SK-N-SH treated with all-trans-retinoic acid at 6 μM for 48 hours (cell line): ENCODE measurements around the gene ATP8A1.

Experiments used
- ATAC-seq: fragments of 200-7000 bp; cut with Tn5 transposase; 3 replicates; pipeline ENCODE4 v1.9.1; 2020; ENCODE audit warnings: mild to moderate bottlenecking, moderate library complexity
- ARNTL ChIP-seq: fragments of 450-650 bp; formaldehyde crosslinking; IDR thresholded peaks from 2 replicates; pipeline ENCODE4 v1.5.0; 2020; ENCODE audit warnings: low read depth, mild to moderate bottlenecking, moderate library complexity, borderline replicate concordance
- CREB5 ChIP-seq: fragments of 250-450 bp; sonication (Bioruptor Pico); IDR thresholded peaks from 2 replicates; pipeline ENCODE4 v1.5.1; 2020; ENCODE audit warnings: low read depth, mild to moderate bottlenecking, moderate library complexity
- CSDC2 ChIP-seq: fragments of 250-450 bp; sonication (Bioruptor Pico); IDR thresholded peaks from 2 replicates; pipeline ENCODE4 v1.5.0; 2020; ENCODE audit warnings: mild to moderate bottlenecking, moderate library complexity
- CSRNP3 ChIP-seq: fragments of 250-450 bp; sonication (Bioruptor Pico); IDR thresholded peaks from 2 replicates; pipeline ENCODE4 v1.5.1; 2021; ENCODE audit warnings: mild to moderate bottlenecking, moderate library complexity
- ESRRG ChIP-seq: fragments of 250-450 bp; sonication (Bioruptor Pico); IDR thresholded peaks from 2 replicates; pipeline ENCODE4 v1.6.1; 2021; ENCODE audit warnings: mild to moderate bottlenecking
- GLIS3 ChIP-seq: fragments of 250-450 bp; sonication (Bioruptor Pico); IDR thresholded peaks from 2 replicates; pipeline ENCODE4 v1.5.0; 2020; ENCODE audit warnings: mild to moderate bottlenecking, moderate library complexity
- ISL1 ChIP-seq: fragments of 250-450 bp; sonication (Bioruptor Pico); IDR thresholded peaks from 2 replicates; pipeline ENCODE4 v2.1.2; 2022; ENCODE audit warnings: mild to moderate bottlenecking, moderate library complexity
- OSR1 ChIP-seq: fragments of 250-450 bp; sonication (Bioruptor Pico); IDR thresholded peaks from 2 replicates; pipeline ENCODE4 v1.8.0; 2022; ENCODE audit warnings: moderate library complexity, mild to moderate bottlenecking, inconsistent platforms
- PATZ1 ChIP-seq: fragments of 250-450 bp; sonication (Bioruptor Pico); IDR thresholded peaks from 2 replicates; pipeline ENCODE4 v1.8.0; 2020; ENCODE audit warnings: mild to moderate bottlenecking, moderate library complexity, borderline replicate concordance
- POU6F1 ChIP-seq: fragments of 250-450 bp; sonication (Bioruptor Pico); IDR thresholded peaks from 2 replicates; pipeline ENCODE4 v1.8.0; 2021; ENCODE audit warnings: low read depth, mild to moderate bottlenecking, moderate library complexity, borderline replicate concordance
- PPARA ChIP-seq: fragments of 250-450 bp; sonication (Bioruptor Pico); IDR thresholded peaks from 2 replicates; pipeline ENCODE4 v1.5.0; 2020; ENCODE audit warnings: mild to moderate bottlenecking, borderline replicate concordance
- SNAI2 ChIP-seq: fragments of 250-450 bp; sonication (Bioruptor Pico); IDR thresholded peaks from 2 replicates; pipeline ENCODE4 v1.5.0; 2020; ENCODE audit warnings: mild to moderate bottlenecking, moderate library complexity
- TOX ChIP-seq: fragments of 250-450 bp; sonication (Bioruptor Pico); IDR thresholded peaks from 2 replicates; pipeline ENCODE4 v1.8.0; 2021; ENCODE audit warnings: mild to moderate bottlenecking, moderate library complexity, borderline replicate concordance
- TSHZ2 ChIP-seq: fragments of 250-450 bp; sonication (Bioruptor Pico); IDR thresholded peaks from 2 replicates; pipeline ENCODE4 v1.5.0; 2020; ENCODE audit warnings: mild to moderate bottlenecking, moderate library complexity
- ZC3H10 ChIP-seq: fragments of 250-450 bp; sonication (Bioruptor Pico); IDR thresholded peaks from 2 replicates; pipeline ENCODE4 v1.5.1; 2021; ENCODE audit warnings: mild to moderate bottlenecking, moderate library complexity
- ZFP3 ChIP-seq: fragments of 250-450 bp; sonication (Bioruptor Pico); IDR thresholded peaks from 2 replicates; pipeline ENCODE4 v1.5.0; 2020; ENCODE audit warnings: mild to moderate bottlenecking, moderate library complexity
- ZFP30 ChIP-seq: fragments of 450-650 bp; formaldehyde crosslinking; IDR thresholded peaks from 2 replicates; pipeline ENCODE4 v1.5.0; 2022; ENCODE audit warnings: mild to moderate bottlenecking, moderate library complexity
- ZNF565 ChIP-seq: fragments of 450-650 bp; formaldehyde crosslinking; conservative IDR thresholded peaks from 2 replicates; pipeline ENCODE4 v1.5.0; 2020; ENCODE audit warnings: low read depth, mild to moderate bottlenecking, moderate library complexity
- ZNF70 ChIP-seq: fragments of 450-650 bp; formaldehyde crosslinking; IDR thresholded peaks from 2 replicates; pipeline ENCODE4 v1.5.0; 2020; ENCODE audit warnings: mild to moderate bottlenecking, moderate library complexity
- ZNF8 ChIP-seq: fragments of 450-650 bp; formaldehyde crosslinking; IDR thresholded peaks from 2 replicates; pipeline ENCODE4 v1.5.0; 2020; ENCODE audit warnings: mild to moderate bottlenecking, moderate library complexity

The ATP8A1 gene

GRCh38 chr4:42678512-42678911, 21.6 kb upstream of the ATP8A1 start:
- no peak for ATAC-seq

GRCh38 chr4:42676066-42676951, 19.4 kb upstream of the ATP8A1 start:
- no peak for ATAC-seq
- no peak for TF ChIP-seq GLIS3
- TF ChIP-seq SNAI2 (CRISPR knock-in tag) = no peak
- TF ChIP-seq CREB5 (CRISPR knock-in tag) = no peak
- no peak for TF ChIP-seq ZC3H10
- no peak for TF ChIP-seq ZNF8 (CRISPR knock-in tag)
- TF ChIP-seq CSRNP3 (CRISPR knock-in tag) = no peak
- no peak for TF ChIP-seq ZFP30 (CRISPR knock-in tag)
- TF ChIP-seq OSR1 (CRISPR knock-in tag) = no peak
- peak; percentile 53 for TF ChIP-seq ISL1 (CRISPR knock-in tag)
- TF ChIP-seq ZNF70 (CRISPR knock-in tag) = 0 out of 2 replicates have a peak, but pooled peaks have one; percentile 42
- TF ChIP-seq CSDC2 (CRISPR knock-in tag) = no peak
- no peak for TF ChIP-seq ZFP3

More at GRCh38 chr4:42678512-42678911, 21.6 kb upstream of the ATP8A1 start:
- TF ChIP-seq GLIS3 = no peak
- no peak for TF ChIP-seq OSR1 (CRISPR knock-in tag)
- TF ChIP-seq CSDC2 (CRISPR knock-in tag) = no peak
- no peak for TF ChIP-seq TSHZ2 (CRISPR knock-in tag)
- no peak for TF ChIP-seq ZC3H10
- no peak for TF ChIP-seq ZNF565 (CRISPR knock-in tag)
- no peak for TF ChIP-seq PATZ1 (CRISPR knock-in tag)
- no peak for TF ChIP-seq ESRRG (CRISPR knock-in tag)
- no peak for TF ChIP-seq ZNF8 (CRISPR knock-in tag)
- no peak for TF ChIP-seq ARNTL (CRISPR knock-in tag)
- no peak for TF ChIP-seq ZFP3
- TF ChIP-seq CSRNP3 (CRISPR knock-in tag) = no peak
- no peak for TF ChIP-seq PPARA
- TF ChIP-seq ZFP30 (CRISPR knock-in tag) = no peak
- TF ChIP-seq ISL1 (CRISPR knock-in tag) = no peak
- no peak for TF ChIP-seq TOX (CRISPR knock-in tag)
- TF ChIP-seq POU6F1 = no peak
- TF ChIP-seq SNAI2 (CRISPR knock-in tag) = no peak
